HG02981 (cell line): ENCODE results near the gene PASK.

Experiments used
- ATAC-seq: cut with Tn5 transposase; IDR thresholded peaks from one replicate; pipeline ENCODE4 v1.9.1; 2021; ENCODE audit warnings: mild to moderate bottlenecking, moderate library complexity; ENCODE audit not compliant: unreplicated experiment

The PASK gene

DNA sequence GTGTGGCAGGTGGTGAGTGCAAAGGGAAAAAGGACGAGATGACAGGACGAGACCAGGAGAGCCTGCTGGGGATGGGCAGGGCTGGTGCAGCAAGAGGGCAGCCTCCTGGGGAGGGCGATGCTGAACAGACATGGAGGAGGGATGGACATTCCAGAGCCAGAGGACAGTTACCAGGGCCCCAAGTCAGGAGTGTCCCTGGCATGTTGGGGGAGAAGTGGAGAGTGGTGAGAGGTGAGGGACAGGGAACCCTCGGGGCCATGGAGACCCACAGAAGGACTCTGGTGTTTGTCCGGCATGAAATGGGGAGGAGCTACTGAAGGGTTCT, 66.2 kb downstream of the PASK start:
- no peak for ATAC-seq

DNA sequence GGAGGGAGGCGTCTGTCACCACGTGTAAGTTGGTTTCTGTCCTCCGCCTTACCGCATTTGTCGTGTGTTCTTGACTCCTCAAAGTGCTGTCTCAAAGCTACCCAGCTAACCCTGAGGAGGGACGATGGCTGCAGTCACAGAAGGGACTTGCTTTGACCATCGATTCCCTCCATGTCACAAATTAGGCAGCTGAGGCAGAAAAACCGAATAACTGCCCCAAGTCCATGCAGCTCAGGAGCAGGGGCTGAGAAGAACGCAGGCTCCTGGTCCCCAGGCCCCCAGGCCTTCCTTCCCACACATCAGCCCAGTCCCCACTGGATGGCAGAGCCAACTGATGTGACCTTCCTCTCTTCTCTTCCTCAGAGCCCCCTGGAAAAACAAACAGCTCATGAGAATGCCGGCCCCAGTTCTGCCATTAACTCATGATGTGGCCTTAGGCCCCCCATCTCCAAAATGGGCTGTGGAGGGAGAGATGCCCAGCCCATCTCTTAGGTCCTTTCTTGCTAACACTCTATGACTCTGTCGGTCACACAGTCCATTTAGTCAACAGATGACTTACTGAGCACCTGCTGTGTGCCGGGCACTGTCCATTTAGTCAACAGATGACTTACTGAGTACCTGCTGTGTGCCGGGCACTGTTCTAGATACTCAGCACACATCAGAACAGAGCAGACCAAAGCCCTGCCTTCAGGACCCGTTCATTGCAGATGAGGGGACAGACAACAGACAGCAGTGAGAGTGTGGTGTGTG, 66.8 kb downstream of the PASK start:
- ATAC-seq: no peak

DNA sequence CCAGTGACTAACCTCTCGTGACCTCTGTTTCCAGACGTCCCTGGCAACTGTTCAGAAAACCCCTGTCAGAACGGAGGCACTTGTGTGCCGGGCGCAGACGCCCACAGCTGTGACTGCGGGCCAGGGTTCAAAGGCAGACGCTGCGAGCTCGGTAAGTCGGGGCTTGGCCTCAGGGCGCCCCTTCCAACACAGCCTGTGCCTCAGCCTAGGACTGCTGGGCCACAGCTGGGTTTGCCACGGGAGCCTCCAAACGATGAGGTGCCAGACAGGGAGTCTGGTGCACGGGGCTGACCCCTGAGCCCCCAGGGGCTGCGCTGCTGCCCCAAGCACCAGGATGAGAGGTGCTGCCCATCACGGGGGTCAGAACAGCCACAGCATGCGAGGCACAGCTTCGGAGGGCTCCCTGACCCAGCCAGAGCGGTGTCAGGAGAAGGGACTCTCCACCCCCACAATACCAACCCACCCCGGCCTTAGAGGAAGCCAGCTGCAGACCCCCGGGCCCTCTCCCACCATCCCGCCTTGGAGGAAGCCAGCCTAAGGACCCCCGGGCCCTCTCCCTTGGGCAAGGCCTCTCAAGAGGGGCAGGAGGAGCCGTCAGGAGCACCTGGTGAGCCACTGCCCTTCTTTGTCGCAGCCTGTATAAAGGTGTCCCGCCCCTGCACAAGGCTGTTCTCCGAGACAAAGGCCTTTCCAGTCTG, 67.5 kb downstream of the PASK start:
- no peak for ATAC-seq

DNA sequence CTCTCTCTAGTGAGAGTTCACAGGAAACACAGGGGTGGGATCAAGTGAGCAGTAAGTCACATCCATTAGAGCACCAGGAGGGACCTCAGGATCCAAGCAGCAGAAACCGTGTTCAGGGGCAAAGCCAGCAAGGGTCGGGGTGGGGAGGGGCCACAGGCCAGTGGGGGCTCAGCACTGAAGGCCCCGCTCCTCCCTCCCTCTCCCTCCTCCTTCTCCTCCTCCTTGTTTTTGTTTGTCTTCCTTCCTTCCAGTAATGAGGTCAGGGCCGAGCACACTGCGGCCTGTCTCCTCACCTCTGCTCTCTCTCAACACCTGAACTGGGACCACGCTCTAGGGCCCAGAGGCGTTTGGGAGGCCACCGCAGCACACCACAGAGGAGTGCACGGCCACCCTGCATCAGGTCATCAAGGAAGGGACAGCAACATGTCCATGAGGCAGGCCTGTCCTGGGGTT, 68.1 kb downstream of the PASK start:
- no peak for ATAC-seq

DNA sequence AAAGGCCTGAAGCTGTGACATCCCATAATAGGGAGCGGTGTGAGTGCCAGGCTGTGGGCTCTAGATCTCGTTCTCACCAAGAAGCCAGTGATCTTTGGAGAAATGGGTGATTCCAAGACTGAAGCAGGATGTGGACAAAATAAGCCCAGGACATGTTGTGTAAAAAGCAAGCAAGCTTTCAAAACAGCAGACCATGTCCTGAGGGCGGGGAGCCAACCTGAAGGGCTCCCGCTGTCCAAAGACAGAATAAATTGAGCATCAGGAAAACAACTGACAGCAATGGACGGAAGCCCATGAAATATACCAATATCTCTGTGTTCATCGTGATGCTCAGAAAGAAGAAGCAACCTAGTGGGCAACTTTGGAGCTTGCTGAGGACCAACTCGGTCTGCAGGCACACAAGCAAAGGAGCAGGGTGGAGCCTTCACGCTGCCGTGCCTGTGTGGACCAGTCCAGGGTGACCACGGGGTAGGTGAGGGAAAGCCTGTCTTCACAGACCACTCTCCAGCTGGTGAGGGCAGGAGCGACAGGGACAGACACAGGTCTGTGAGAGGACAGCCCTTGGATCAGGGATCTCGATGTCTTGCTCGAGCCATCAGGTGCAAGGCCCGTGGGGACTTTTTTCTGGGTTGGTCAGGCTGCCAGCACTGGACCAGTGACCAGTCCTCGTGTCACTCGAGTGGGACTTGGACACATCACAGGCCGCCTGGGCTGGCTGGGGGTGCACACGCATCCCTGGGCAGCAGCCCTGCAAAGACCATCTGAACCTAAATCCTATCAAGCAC, 68.7 kb downstream of the PASK start:
- ATAC-seq: no peak

DNA sequence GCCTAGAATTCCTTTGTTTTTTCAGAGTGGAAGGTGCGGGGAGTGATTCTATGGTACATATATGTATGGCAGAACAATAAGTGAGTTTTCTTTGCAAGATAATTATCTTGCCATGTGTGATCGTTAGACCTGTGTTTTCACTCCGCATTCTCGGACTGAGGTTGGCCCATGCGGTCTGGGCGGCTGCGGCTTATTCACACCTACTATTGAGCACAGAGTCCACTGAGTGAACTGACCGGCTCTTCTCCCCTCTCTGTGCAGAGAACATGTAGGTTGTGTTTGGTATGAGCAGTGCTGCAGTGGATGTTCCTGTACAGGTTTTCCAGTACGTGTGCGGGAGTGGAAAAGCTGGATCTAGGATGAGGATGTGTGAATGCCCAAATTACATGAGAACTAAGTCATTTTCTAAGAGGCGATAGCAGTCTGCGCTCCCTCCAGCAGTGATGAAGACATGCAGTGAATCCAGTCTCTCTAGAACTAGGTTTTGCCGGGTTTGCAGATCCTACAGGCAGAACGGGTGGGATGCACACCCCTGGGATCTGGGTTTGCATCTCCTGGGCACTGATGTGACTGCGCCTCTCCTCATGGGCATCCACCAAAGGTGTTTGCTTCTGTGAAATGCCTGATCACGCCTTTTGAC, 74.3 kb downstream of the PASK start:
- no peak for ATAC-seq

DNA sequence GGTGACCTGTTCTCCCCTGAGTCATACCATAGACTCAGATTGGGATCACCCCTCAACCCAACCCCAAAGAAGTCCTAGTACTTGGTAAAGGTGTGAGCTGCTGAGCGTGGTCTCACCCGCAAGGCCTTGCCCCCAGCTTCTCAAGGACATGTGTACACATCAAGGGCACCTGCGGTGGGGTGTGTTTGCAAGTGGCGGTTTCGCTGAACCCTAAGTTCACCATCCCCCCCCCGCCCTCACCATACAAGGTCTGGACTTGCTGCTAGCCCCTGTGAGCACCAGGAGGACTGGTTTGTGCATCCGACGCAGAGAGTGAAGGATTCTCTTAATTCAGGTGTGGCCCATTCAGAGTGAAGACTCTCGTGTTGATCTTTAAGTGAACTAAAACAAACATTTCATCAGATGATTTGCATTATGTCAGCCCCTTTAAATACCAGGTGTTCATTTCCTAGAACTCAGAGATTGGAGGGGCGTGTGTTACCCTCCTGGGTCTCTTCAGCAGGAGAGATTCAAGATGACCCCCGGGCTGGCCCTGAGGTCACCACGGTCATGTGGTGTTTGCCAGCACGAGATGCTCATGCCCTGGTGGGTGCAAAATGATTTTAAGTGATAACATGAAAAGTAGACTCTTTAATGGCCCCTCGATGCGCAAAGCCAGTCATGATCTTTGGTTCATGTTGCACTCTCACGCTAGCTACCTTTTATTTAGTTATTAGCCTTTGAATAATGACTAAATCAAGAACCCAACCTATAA, 75.0 kb downstream of the PASK start:
- ATAC-seq: no peak

DNA sequence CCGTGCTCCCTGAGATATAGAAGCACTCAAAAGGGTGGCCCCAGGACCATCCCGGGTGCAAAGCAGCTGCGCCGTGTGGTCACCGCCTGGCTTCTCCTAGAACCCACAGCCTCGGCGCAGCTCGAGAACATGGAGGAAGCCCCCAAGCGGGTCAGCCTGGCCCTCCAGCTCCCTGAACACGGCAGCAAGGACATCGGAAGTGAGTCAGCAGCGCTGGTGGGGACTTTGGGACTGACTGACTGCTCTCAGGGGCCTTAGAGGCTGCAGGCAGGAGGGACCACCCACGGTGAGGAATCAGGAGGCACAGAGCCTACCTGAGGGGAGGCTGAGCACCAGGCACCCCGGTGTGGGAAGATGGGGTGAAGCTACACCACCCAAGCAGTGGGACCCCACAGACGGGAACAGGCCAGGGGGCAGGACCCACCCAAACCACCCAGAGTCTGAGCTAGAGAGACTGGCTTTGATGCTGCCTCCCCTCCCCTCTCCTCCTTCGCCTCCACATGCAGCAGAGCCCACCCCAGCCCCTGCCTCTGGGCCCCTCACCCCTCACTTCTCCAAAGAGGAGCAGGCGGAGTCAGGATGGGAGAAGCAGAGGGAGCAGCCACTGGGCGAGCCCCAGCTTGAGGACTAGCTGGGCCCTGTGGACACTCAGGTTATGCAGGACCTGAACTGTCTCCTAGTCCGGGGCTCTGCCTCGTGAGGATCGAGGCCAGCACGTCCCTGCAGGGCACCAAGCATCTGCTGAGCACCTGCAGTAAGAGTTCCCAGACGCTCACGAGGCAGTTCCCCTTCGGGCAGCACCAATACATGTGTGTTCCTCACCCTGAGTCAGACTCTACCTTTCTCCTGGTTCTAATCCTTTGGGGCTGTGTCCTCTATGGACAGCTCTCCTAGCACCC, 75.9 kb downstream of the PASK start:
- no peak for ATAC-seq

DNA sequence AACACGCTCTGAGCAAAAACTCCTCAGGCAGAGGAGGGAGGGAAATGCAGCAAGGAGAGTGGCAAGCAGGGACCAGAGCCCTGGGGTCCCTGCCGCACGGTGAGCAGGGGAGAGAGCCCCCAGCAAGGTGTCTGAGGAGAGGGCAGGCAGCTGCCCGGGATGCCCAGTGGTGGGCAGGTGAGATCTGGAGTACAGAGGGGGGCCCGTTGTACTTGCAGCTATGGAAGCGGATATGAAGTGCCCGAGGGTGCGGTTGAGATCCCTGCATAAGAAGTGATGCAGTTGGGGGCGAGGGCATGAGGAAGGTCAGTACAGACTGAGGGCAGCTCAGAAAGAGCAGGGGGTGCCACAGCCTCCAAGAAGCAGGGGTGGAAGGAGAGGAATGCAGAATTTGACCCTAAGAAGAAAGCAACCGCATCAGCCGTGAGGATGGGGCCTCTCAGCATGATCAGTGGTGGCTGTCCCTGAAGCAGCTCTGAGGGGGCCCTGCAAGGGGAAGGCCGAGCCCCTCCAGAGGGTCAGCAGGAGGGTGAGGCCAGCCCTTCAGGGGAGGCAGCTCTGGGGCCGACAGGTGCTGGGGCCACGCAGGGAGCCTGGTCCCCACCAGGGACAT, 76.6 kb downstream of the PASK start:
- no peak for ATAC-seq

DNA sequence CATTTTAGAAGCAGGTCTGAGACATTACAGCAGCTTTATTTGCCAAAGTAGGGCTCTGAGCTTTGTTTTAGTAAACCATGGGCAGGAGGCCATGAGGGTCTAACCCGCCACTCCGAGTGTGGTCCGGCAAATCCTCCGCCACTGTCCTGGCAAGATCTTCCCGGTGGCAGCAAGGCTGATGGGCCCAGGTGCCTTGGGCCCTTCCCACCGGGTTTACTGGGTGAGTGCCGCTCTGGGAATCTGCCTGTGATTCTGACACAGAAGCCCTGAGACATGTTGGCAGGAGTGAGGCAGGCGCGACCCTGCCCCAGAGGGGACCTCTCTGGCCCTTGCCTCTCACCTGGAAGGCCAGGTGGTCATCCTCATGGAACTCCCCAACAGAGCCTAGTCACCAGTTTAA, 77.1 kb downstream of the PASK start:
- no peak for ATAC-seq

DNA sequence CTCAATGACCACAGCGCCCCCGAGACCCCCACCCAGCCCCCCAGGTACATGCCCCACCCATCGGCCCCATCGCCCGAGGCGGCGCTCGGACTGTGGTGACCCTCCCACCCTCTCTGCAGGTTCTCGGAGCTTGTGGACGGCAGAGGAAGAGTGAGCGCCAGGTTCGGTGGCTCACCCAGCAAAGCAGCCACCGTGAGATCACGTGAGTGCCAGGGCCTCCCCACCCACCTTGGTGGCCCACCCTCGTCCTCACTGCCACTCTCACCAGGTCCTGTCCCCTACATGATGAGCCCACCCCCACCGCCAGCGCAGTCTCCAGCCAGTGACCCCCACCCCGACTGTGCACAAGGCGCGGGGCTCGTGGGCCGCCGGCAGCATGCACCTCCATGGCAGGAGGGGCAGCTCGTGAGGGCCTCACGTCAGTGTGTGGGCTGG, 77.6 kb downstream of the PASK start:
- no peak for ATAC-seq

DNA sequence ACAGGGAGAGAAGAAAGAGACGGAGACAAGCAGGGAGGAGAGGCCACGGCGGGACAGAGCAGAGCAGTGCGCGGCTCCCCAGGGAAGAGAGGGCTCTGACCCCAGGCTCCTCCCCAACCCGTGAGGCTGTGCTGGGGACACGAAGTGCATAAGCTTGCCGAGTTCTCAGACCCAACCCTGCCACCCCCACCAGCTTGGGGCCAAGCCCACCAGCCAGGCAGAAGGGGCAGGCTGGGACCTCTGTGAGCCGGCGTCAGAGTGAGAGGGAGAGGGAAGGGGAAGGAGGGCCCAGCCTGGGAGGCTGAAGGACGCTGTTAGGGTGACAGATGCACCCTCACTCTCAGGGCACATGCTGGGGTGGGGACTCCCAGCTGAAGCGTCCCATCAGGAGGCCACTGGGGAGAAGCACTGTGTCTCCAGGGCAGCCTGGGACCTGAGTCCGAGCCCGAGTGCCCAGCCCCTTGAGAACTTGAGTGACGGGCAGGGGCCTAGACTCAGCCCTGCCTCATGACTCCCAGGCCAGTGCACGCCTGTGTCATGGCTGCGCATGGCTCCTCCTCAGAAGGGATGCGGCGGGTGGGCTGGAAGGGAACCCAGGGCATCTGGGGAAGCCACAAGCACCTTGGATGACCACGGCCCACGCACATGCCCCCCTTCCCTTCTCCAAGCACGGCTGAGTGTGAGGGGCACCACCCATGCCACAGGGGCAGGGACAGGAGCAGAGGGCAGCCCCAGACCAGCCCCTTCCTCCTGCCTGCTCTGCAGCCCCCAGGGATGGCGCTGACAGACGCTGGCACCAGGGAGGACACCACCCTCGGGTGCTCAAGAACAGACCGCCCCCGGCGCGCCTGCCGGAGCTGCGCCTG, 78.2 kb downstream of the PASK start:
- ATAC-seq: no peak

DNA sequence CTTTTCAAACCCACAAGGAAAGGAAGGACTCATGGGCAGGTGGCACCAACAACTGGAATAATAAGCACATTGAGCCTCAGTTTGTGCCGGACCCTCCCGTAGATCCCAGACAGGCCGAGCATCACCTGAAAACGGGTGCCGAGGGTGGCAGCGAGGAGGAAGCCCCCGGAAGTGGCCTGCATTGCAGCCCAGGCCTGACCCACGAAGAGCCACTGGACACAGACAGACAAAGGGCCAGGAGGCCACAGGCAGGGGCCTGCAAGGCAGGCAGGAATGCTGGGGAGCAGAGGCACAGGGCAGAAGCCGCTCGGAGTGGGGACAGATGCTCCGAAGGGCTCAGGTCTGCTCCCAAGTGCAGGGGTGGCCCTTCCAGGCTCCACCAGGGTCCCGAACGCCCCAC, 78.9 kb downstream of the PASK start:
- ATAC-seq: no peak

DNA sequence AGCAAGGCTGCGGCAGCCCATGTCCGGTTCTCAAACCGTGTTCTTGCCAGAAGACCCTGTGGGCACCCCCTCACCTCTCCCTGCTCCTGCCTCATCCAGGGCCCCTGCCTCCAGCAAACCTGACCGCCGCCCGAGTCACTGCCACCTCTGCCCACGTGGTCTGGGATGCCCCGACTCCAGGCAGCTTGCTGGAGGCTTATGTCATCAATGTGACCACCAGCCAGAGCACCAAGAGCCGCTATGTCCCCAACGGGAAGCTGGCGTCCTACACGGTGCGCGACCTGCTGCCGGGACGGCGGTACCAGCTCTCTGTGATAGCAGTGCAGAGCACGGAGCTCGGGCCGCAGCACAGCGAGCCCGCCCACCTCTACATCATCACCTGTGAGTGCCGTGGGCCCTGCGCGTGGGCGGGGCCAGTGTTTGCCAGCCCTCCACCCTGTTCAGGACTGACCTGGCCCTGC, 79.4 kb downstream of the PASK start:
- no peak for ATAC-seq

DNA sequence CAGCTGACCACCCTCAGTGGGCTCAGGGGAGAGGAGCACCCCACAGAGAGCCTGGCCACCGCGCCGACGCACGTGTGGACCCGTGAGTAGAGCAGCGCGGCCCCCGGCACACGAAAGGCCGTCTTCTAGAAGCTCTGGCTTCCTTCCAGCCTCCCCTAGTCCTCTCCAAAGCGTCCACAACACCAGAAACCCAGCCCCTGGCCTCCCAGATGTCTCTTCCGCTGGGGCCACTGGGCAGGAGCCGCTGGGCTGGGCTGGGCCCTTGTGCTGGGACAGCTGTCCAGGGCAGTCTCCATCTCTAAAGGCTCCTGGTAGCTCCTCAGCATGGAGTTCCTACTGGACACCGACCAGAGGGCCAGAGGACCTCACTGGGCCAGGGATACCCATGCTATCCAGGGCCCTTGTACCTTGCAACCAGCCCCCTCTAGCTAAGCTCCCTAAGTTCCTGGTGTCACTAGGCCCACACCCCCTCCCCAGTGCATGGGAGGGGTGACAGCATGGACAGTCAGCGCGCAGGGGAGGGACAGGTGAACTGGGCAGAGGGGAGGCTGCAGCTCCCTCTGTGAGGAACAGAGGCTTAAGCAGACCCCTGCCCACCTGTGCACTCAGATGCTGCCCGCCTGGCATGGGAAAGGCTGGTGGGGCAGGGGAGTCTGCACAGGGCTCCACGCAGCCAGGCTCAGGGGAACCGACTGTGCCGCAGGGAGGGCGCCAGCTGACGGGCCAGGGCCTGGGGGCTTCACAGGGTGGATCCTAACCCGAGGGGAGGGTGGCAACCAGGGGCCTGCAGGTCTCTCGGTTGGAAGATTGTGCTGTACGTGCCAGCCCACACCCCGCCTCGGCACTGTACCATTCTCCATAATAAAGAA, 80.1 kb downstream of the PASK start:
- ATAC-seq: no peak

DNA sequence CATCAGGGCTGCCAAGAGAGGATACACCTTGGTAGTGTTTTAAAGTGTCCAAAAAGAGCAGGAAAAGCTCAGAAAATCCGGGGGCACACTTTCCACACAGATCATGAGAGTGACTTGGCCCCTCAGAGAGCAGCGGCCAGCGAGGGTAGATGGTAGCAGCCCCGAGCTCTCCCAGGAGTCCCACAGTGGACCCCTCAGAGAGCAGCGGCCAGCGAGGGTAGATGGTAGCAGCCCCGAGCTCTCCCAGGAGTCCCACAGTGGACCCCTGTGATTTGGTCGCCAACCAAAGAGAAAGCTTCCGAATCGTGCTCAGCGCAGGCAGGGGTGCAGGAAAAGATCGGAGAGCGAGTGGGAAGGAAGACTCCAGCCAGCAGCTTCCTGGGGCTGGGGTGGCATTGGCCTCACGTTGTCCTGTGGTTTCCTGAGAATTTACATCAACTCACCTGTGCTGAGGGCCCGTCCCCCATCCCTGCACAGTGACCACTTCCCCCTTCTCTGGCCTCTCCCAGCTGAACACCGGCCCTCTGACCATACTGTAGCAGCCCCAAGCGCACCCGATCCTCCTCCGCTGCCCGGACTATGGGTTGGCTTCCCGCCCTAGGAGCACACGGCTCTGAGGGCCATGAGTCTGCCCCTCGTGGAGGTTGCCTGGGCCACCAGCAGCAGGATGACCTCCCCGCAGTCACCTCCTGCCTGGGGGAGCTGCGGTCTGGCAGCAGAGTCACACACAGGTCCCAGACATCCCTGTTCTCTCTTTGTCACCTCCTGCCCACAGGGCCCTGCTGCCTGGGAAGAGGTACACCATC, 80.9 kb downstream of the PASK start:
- no peak for ATAC-seq
